ENCODE results near the gene DNAJC25.
"Not testable (repeated sequence)": the region's sequence is repeated elsewhere in the genome, so short reads cannot be mapped to it uniquely, and the experiment has no call there.

DNAJC25 gene

GRCh38 chr9:111631214-111631971, at the start of gene DNAJC25:
Gene DNAJC25, plus strand, starts transcription at chr9:111631334. Its CDS starts 74 bp downstream, at chr9:111631408.
- DNase-seq = peak; percentile 94 to 97

DNA sequence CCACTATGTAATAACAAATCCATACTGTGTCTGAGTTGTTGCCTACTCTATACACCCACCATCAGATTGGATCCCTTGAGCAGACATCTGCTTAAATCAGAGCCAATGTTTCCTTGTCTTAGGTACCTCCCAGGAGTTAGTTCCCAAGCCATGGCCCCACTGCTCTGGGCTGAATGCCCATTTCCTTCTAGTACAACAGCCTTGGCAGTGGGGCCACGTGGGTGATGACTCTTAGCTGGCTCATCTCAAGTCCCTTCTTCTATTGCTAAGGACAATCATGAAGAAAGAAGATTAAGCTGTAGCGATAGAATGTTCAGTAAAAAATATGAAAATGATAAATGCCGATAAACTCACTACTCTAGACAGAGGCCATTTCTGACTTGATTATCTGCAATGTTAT, 48.2 kb upstream of the DNAJC25 start:
- no peak for DNase-seq

DNA sequence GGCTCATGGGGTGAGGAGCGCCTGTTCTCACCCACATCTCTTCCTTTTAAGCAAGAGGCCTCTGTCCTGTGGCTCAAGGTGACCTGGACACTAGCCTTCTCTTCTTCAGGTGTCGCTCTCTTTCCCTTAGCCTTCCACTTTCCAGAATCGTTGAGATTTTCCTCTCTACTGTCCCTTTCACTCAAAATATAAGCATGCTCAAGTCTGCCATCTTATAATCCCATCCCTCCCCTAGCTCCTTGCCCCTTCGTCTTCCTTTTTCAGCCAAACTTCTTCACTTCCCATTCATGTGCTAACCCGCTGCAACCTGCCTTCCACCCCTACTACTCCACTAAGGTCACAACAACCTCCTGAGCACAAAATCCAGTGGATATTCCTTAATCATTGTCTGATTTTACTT, 44.8 kb upstream of the DNAJC25 start:
- no peak for DNase-seq

GRCh38 chr9:111588846-111589245, 42.3 kb upstream of the DNAJC25 start:
- DNase-seq = no peak

- peak; percentile 7 to 50 for DNase-seq
Measured at GRCh38 chr9:111597852-111598732, 33.0 kb upstream of the DNAJC25 start.

DNA sequence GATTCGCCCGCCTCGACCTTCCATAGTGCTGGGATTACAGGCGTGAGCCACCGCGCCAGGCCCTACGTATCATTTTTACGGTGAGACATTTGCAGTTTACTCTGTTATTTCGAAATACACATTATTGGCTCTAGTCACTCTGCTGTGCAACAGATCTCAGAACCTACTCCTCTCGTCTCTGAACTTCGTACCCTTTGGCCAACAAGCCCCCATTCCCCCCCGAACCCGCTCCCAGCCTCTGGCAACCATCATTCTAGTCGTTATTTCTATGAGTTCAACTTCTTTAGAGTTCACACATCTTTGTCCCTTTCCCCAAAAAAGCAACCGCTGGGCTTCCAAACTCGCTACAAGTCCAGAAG, 32.4 kb upstream of the DNAJC25 start:
- no peak for DNase-seq

GRCh38 chr9:111599092-111599954, 31.8 kb upstream of the DNAJC25 start, which contains the start of gene PTGR1:
Gene PTGR1, minus strand, starts transcription at chr9:111599647. Its CDS starts 2,225 bp downstream, at chr9:111597422.
- DNase-seq = peak; percentile 59 to 84

GRCh38 chr9:111599955-111600343, 31.2 kb upstream of the DNAJC25 start:
- no peak for DNase-seq

DNA sequence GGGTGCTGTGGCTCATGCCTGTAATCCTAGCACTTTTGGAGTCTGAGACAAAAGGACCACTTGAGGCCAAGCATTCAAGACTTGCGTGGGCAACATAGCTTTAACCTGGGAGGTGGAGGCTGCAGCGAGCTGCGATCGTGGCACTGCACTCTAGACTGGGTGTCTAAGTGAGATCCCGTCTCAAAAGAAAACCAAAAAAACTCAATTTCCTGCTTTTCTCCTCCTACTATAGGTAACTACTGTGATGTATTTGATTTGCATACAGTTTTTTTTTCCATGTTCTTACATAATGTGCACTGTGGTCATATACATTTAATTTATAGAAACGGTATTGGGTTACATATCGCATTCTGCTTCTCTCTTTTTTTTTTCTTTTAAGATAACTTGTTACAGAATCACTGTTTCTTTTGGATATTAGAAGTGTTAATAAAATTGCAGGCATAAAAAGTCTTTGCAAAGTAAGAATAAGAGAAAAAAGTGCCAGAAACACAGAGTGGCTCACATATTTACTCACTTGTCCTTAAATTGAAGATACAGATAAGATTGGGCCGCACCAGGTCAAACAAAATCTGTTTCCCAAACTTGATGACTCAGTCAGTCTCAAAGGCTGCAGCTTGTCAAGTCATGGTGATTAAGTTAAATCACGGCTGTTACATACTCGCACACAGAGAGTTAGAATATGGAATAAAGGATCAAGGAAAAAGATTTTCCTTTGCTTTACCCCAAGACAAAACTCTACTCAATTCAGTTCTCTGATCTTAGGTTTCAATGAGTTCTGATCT, 29.7 kb upstream of the DNAJC25 start:
- DNase-seq = no peak

GRCh38 chr9:111603041-111603440, 28.1 kb upstream of the DNAJC25 start:
- DNase-seq = no peak

DNA sequence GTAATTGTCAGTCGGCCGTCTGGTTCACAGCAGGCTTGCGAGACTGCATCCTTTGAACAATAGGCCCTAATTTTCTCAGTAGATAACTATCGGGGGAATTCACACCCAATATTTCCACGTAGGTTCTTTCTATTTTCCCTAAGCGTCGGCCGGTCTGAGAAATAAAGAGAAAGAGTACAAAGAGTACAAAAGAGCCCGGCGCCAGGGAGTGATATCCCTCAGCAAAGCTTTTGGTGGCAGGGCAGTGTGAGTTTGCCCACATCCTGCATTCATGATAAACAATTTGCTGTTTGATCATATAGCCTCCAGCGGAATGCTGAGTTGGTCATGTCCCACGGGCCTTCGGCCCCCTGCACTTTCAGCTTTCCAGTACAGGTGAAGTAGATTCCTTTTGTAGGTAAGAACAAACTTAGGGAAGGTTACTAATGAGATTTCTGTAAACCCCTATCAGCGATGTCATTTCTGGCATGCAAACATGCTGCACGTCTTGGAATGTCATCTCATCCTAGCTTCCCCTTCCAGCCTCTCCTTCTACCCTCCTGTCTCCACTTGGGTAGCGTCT, 27.0 kb upstream of the DNAJC25 start:
- no peak for DNase-seq

DNA sequence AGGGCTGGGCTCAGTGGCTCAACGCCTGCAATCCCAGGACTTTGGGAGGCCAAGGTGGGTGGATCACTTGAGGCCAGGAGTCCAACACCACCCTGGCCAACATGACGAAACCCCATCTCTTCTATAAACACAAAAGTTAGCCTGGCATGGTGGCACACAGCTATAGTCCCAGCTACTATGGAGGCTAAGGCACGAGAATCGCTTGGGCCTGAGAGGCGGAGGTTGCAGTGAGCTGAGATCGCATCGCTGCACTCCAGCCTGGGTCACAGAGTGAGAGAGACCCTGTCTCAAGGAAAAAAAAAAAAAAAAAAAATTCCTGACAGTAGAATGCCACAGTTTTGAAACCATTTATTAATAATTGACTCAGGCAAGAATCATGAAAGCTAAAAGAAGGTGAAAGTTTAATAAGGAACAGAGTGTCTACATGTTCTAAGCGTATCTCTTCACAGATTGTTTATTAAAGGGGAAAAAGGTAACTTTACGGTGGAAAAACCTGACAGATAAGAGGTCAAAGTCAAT, 26.0 kb upstream of the DNAJC25 start:
- DNase-seq = no peak

- no peak for DNase-seq
Measured at GRCh38 chr9:111610149-111610548, 21.0 kb upstream of the DNAJC25 start.

DNA sequence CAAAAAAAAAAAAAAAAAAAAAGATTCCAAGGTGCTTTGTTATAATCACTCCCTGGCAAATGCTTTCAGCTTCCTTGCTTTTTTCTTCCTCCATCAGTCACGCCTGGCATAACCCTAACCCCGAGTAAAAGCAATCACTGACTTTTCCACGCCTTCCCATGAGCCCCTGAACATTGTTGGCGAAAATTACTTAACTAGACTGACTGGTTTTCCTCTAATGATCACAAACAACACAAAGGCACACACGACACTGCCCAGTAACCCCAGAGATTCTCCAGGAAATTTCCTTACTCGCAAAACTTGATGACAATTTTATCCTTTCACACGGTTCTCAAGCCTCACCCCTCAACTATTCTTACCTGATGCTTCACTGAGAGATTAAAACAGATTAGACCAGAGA, 20.3 kb upstream of the DNAJC25 start:
- DNase-seq = no peak

GRCh38 chr9:111613436-111614040, 17.6 kb upstream of the DNAJC25 start:
- DNase-seq = no peak

- no peak for DNase-seq
Measured at GRCh38 chr9:111615928-111616327, 15.2 kb upstream of the DNAJC25 start.

DNA sequence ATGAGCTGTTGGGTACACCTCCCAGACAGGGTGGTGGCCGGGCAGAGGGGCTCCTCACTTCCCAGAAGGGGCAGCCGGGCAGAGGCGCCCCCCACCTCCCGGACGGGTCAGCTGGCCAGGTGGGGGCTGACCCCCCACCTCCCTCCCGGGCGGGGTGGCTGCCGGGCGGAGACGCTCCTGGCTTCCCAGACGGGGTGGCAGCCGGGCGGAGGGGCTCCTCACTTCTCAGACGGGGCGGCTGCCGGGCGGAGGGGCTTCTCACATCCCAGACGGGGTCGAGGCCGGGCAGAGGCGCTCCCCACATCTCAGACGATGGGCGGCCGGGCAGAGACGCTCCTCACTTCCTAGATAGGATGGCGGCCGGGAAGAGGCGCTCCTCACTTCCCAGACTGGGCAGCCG, 13.8 kb upstream of the DNAJC25 start:
- DNase-seq = not testable (repeated sequence)

- DNase-seq = peak in 1 of 2 experiments; percentile 17
Measured at GRCh38 chr9:111621895-111622480, 9.1 kb upstream of the DNAJC25 start.

DNA sequence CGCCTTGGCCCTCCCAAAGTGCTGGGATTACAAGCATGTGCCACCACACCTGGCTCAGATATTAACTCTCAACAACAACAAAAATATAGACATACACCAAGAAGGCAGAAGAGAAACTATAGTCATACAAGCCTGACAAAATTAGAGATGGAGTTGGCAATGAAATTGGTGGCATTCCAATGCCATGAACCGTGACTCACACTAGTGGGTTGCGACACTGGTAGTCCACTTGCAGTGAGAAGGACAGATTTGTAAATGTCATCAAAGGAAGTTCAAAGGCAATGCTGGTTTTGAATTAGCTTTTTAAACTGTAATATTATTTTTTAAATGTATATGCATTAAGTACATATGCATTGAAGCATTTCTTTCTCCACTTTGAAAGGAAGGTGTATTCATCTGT, 8.5 kb upstream of the DNAJC25 start:
- no peak for DNase-seq

DNA sequence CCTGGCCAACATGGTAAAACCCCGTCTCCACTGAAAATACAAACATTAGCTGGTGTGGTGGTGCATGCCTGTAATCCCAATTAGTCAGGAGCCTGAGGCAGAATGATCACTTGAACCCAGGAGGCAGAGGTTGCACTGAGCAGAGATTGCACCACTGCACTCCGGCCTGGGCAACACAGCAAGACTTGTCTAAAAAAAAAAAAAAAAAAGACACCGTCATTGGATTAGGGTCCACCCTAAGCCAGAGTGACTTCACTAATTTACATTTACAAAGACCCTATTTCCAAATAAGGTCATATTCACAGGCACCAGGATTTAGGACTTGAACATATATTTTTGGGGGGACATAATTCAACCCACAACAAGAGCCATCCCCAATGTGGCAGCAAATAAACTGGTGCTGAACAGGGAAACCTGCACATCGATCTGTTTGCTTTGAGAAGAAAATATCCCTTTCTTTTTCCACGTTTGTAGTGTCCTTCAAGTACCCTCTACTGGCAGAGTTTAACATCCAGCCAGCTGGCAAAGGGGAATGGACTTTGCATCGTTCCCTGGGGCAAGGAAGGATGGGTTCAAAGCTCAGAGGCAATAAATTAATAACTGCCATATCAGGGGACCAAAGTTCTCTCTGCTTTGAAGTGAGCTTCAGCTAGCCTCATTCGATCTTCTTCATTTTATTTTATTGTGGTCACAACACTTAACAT, 3.7 kb upstream of the DNAJC25 start:
- DNase-seq = no peak
